Measurements from ENCODE around the gene SRPX.

GRCh38 chrX:38256019-38256418 lies 35.3 kb upstream of the SRPX start:
- no peak for TF ChIP-seq CTCF (IDR thresholded peaks at IDR 0.05; ENCODE audit: low read depth, low read length)
- TF ChIP-seq MYC (IDR thresholded peaks at IDR 0.05; ENCODE audit: low read depth, low read length) = no peak

Data from NB4 (cell line).